HG02970 (cell line): ENCODE results near the gene DDC.
"Not testable (repeated sequence)": the region's sequence is repeated elsewhere in the genome, so short reads cannot be mapped to it uniquely, and the experiment has no call there.

Experiments used
- ATAC-seq: cut with Tn5 transposase; IDR thresholded peaks from one replicate; pipeline ENCODE4 v1.9.1; 2021; ENCODE audit warnings: mild to moderate bottlenecking, moderate library complexity, moderate number of reproducible peaks; ENCODE audit not compliant: unreplicated experiment, low FRiP score

Gene DDC

GRCh38 chr7:50556247-50556991, 8.8 kb downstream of the DDC start:
- ATAC-seq = no peak

GRCh38 chr7:50555594-50556140, 9.5 kb downstream of the DDC start:
- no peak for ATAC-seq

- no peak for ATAC-seq
Measured at GRCh38 chr7:50554431-50555322, 10.5 kb downstream of the DDC start.

GRCh38 chr7:50553973-50554372, 11.2 kb downstream of the DDC start:
- no peak for ATAC-seq

GRCh38 chr7:50552921-50553320, 12.3 kb downstream of the DDC start:
- no peak for ATAC-seq

- ATAC-seq = no peak
Measured at GRCh38 chr7:50552139-50552538, 13.1 kb downstream of the DDC start.

GRCh38 chr7:50545613-50546012, 19.6 kb downstream of the DDC start:
- not testable (repeated sequence) for ATAC-seq

GRCh38 chr7:50544992-50545391, 20.2 kb downstream of the DDC start:
- no peak for ATAC-seq

- ATAC-seq = no peak
Measured at GRCh38 chr7:50543776-50544442, 21.3 kb downstream of the DDC start.

- no peak for ATAC-seq
Measured at GRCh38 chr7:50542132-50542531, 23.1 kb downstream of the DDC start.

- no peak for ATAC-seq
Measured at GRCh38 chr7:50540785-50541579, 24.2 kb downstream of the DDC start.

- ATAC-seq = no peak
Measured at GRCh38 chr7:50539725-50540124, 25.5 kb downstream of the DDC start.

GRCh38 chr7:50538478-50538877, 26.7 kb downstream of the DDC start:
- no peak for ATAC-seq

- no peak for ATAC-seq
Measured at GRCh38 chr7:50537417-50537816, 27.8 kb downstream of the DDC start.

- not testable (repeated sequence) for ATAC-seq
Measured at GRCh38 chr7:50535291-50535711, 29.9 kb downstream of the DDC start.

GRCh38 chr7:50534690-50535290, 30.4 kb downstream of the DDC start:
- no peak for ATAC-seq

- ATAC-seq = no peak
Measured at GRCh38 chr7:50533866-50534265, 31.3 kb downstream of the DDC start.

GRCh38 chr7:50531928-50532327, 33.3 kb downstream of the DDC start:
- ATAC-seq = no peak

GRCh38 chr7:50531401-50531911, 33.7 kb downstream of the DDC start:
- ATAC-seq = no peak
